GM13977 (cell line): ENCODE data around the gene KLHL5.

Source experiments
- DNase-seq: peaks from one replicate; pipeline ENCODE4 v3.0.0; 2012; ENCODE audit warnings: low spot score
- in situ Hi-C: fragments of 300-500 bp; cut with MboI; formaldehyde crosslinking; loops from one replicate; pipeline ENCODE4 v1.12.0; 2022; ENCODE audit warnings: low sequenced_read_pairs, low pct_unique_long_range_greater_than_20kb, mixed read lengths, inconsistent platforms; ENCODE audit not compliant: unreplicated experiment
- TF ChIP-seq, protein P1 (sequence below): IDR thresholded peaks from 2 replicates; pipeline ENCODE4 v1.5.1; 2012; ENCODE audit warnings: mild to moderate bottlenecking, control low read depth; ENCODE audit not compliant: insufficient read depth; ENCODE audit errors: extremely low read depth, missing control alignments

The KLHL5 gene, protein sequence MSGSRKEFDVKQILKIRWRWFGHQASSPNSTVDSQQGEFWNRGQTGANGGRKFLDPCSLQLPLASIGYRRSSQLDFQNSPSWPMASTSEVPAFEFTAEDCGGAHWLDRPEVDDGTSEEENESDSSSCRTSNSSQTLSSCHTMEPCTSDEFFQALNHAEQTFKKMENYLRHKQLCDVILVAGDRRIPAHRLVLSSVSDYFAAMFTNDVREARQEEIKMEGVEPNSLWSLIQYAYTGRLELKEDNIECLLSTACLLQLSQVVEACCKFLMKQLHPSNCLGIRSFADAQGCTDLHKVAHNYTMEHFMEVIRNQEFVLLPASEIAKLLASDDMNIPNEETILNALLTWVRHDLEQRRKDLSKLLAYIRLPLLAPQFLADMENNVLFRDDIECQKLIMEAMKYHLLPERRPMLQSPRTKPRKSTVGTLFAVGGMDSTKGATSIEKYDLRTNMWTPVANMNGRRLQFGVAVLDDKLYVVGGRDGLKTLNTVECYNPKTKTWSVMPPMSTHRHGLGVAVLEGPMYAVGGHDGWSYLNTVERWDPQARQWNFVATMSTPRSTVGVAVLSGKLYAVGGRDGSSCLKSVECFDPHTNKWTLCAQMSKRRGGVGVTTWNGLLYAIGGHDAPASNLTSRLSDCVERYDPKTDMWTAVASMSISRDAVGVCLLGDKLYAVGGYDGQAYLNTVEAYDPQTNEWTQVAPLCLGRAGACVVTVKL

DNA sequence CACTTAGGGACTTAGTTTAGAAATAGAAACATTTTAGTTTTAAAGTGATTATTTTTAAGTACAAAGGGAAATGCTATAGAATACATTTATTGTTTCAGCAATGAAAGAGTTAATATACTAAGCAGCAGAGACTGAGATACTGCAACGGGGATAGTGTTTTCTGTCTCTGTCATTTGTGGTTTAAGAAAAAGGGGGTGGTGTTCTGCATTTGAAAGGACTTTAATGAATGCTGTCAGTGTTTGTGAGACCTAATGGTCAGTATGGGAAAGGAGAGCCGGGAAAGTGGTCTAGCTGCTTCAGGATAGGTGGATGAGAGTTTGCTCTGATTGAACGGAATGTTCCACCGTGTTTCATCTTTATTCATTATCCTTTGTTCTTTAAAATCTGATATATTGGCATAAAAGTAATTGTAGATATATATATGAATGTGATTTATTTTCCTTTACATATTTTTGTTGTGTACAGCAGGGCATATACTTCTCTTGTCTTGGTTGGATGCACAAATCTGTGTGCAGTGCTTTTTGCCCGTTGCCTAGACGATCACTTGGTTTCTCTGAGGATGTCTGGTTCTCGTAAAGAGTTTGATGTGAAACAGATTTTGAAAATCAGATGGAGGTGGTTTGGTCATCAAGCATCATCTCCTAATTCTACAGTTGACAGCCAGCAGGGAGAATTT is at the start of gene KLHL5:
TSS of gene KLHL5 (plus strand) at position 139 of the 676 bp plus-strand sequence. CDS start at position 560, 421 bp downstream.
- DNase-seq: no peak
- TF ChIP-seq, protein P1, sequence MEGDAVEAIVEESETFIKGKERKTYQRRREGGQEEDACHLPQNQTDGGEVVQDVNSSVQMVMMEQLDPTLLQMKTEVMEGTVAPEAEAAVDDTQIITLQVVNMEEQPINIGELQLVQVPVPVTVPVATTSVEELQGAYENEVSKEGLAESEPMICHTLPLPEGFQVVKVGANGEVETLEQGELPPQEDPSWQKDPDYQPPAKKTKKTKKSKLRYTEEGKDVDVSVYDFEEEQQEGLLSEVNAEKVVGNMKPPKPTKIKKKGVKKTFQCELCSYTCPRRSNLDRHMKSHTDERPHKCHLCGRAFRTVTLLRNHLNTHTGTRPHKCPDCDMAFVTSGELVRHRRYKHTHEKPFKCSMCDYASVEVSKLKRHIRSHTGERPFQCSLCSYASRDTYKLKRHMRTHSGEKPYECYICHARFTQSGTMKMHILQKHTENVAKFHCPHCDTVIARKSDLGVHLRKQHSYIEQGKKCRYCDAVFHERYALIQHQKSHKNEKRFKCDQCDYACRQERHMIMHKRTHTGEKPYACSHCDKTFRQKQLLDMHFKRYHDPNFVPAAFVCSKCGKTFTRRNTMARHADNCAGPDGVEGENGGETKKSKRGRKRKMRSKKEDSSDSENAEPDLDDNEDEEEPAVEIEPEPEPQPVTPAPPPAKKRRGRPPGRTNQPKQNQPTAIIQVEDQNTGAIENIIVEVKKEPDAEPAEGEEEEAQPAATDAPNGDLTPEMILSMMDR: no peak
- in situ Hi-C loops: no loop called here

DNA sequence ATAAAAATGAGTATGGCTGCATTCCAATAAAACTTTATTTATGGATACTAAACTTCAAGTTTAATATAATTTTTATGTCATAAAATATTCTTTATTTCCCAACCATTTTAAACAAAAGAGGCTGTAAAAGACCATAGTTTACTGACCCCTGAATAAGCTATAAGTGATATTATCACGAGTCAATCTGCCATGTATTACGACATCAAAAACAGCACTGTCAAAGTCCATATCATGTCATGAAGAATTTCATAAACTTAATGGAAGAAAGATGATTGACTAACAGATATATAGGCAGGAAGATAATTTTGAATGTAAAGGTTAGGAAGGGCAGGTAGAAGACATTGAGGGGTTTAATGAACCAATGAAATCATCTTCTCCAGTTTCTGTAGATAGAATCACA is 48.0 kb upstream of the KLHL5 start:
- in situ Hi-C loops: no loop called here
- TF ChIP-seq, protein P1: no peak

DNA sequence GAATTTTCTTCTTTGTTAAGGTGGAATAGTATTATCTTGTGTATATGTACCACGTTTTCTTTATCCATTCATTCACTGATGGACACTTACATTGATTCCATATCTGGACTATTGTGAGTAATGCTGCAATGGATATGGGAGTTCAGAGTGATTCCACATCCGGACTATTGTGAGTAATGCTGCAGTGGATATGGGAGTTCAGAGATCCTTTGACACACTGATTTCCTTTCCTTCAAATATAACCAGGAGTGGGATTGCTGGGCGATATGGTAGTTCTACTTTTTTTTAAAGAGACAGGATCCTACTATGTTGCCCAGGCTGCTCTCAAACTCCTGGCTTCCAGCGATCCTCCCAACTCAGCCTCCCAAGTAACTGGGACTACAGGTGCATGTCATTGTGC is 41.9 kb upstream of the KLHL5 start:
- TF ChIP-seq, protein P1: no peak
- DNase-seq: no peak
- in situ Hi-C loops: no loop called here

More for the DNA sequence above, 48.0 kb upstream of the KLHL5 start:
- DNase-seq: no peak

DNA sequence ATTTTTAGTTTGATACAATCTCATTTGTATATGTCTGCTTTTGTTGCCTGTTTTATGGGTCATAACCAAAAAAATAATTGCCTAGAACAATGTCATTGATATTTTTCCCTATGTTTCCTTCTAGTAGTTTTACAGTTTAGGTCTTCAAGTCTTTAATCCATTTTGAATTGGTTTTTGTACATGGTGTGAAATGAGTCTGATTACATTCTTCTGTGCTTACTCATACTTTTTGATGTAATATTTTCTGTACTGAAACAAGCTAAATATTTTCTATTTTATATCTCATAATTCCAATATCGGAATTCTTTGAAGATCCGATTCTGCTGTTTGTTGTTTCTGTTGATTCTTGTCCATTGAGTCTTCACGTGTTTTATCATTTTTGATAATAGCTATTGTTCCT is 40.4 kb upstream of the KLHL5 start:
- TF ChIP-seq, protein P1: no peak
- in situ Hi-C loops: no loop called here
- DNase-seq: no peak

DNA sequence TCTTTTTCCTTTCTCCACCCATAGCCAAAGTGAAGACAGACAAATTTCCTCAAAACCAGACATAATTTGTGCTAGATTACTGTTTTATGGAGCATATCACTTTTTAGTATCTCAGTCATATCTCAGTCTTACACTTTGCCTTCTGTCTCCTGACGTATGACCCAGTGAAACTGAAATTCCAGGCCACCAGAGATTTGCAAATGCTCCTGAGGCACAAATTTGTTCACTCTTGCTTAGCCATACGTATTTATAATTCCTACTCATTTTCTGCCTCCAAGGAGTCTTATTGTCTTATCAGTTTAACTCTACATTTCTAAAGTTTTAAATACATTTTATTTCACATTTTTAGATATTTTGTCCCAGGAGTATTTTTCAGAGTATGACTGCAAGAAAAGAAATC is 39.8 kb upstream of the KLHL5 start:
- TF ChIP-seq, protein P1: no peak
- no peak for DNase-seq
- in situ Hi-C loops: no loop called here

DNA sequence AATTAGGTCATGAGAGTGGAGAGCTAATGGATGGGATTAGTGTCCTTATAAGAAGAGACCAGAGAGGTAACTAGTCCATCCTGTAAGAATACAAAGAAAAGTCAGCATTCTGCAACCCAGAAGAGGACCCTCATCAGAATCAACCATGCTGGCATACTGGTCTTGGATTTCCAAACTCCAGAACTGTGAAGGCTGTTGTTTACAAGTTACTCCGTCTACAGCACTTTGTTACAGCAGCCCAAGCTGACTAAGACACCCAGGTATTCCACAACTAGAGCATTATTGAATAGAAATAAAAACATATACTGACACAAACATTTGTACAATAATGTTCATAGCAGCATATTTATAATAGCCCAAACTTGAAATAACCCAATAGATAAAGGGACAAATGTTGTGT is 39.0 kb upstream of the KLHL5 start:
- no peak for DNase-seq
- TF ChIP-seq, protein P1: no peak
- in situ Hi-C loops: no loop called here
